ENCODE measurements around the gene FUBP3. TPM values are rescaled to one million over a fixed set of nuclear protein-coding genes. Genes with fewer than 3 reads are reported as not detected.

The FUBP3 gene
- total RNA-seq, 4 donors from 2014 or later = 40.6 to 64.8 (median 46.4) TPM

GRCh38 chr9:130633336-130634190, 54.2 kb downstream of the FUBP3 start:
- no peak overlapping the region for H3K27ac ChIP-seq (replicated peaks in 1 of 4)
- no peaks in the 10 kb centered on the region for H3K27me3 ChIP-seq
- 93% methylated on average over 24 of the region's 25 CpGs for WGBS
- H3K4me3 ChIP-seq = no peak overlapping the region
- H3K4me1 ChIP-seq = peaks cover 0 to 18% (median 0%) of the 10 kb centered on the region in 4 donors
- no peaks in the 10 kb centered on the region for H3K9me3 ChIP-seq
- H3K36me3 ChIP-seq = peaks cover 68 to 94% (median 92%) of the 10 kb centered on the region in 4 donors
- intact Hi-C loops (cut with DNase I) = no loop called here
- no peak for DNase-seq (ENCODE audit: extremely low spot score)
- no peak for TF ChIP-seq EP300 (IDR thresholded peaks at IDR 0.05)
- no peak for TF ChIP-seq POLR2AphosphoS5 (IDR thresholded peaks at IDR 0.05)
- TF ChIP-seq POLR2A (IDR thresholded peaks at IDR 0.05; ENCODE audit: low read depth) = no peak
- TF ChIP-seq CTCF (IDR thresholded peaks at IDR 0.05) = no peak

- Histone ChIP-seq H3K36me3 (peaks cover 68 to 91% (median 90%) of the 10 kb centered on the region in 4 donors), H3K27me3 (no peaks in the 10 kb centered on the region), H3K4me1 (peaks cover 0 to 17% (median 0%) of the 10 kb centered on the region in 4 donors), H3K27ac (replicated peaks in 1 of 4) (no peak overlapping the region), H3K9me3 (no peaks in the 10 kb centered on the region), H3K4me3 (no peak overlapping the region)
- WGBS = 96% methylated on average over 8 of the region's 14 CpGs
- DNase-seq (ENCODE audit: extremely low spot score) = no peak
- intact Hi-C loops (cut with DNase I) = no loop called here
- TF ChIP-seq CTCF (IDR thresholded peaks at IDR 0.05) = no peak
- no peak for TF ChIP-seq EP300 (IDR thresholded peaks at IDR 0.05)
- no peak for TF ChIP-seq POLR2AphosphoS5 (IDR thresholded peaks at IDR 0.05)
- TF ChIP-seq POLR2A (IDR thresholded peaks at IDR 0.05; ENCODE audit: low read depth) = no peak
These were observed 54.9 kb downstream of the FUBP3 start for GRCh38 chr9:130634191-130634768.

GRCh38 chr9:130634801-130635200, 55.4 kb downstream of the FUBP3 start:
- Histone ChIP-seq H3K4me3 (no peak overlapping the region), H3K36me3 (peaks cover 65 to 86% (median 85%) of the 10 kb centered on the region in 4 donors), H3K27ac (replicated peaks in 1 of 4) (no peak overlapping the region), H3K4me1 (peaks cover 0 to 13% (median 0%) of the 10 kb centered on the region in 4 donors), H3K27me3 (no peaks in the 10 kb centered on the region), H3K9me3 (no peaks in the 10 kb centered on the region)
- TF ChIP-seq POLR2A (IDR thresholded peaks at IDR 0.05; ENCODE audit: low read depth) (no peak), CTCF (IDR thresholded peaks at IDR 0.05) (no peak), POLR2AphosphoS5 (IDR thresholded peaks at IDR 0.05) (no peak), EP300 (IDR thresholded peaks at IDR 0.05) (no peak)
- intact Hi-C loops (cut with DNase I) = no loop called here
- WGBS = 82% methylated on average over 8 of the region's 8 CpGs
- DNase-seq (ENCODE audit: extremely low spot score) = no peak

- Histone ChIP-seq H3K27ac (replicated peaks in 1 of 4) (no peak overlapping the region), H3K9me3 (no peaks in the 10 kb centered on the region), H3K27me3 (no peaks in the 10 kb centered on the region), H3K36me3 (peaks cover 61 to 81% (median 80%) of the 10 kb centered on the region in 4 donors), H3K4me1 (peaks cover 0 to 9% (median 0%) of the 10 kb centered on the region in 4 donors), H3K4me3 (no peak overlapping the region)
- intact Hi-C loops (cut with DNase I) = no loop called here
- TF ChIP-seq EP300 (IDR thresholded peaks at IDR 0.05) = no peak
- TF ChIP-seq POLR2A (IDR thresholded peaks at IDR 0.05; ENCODE audit: low read depth) = no peak
- no peak for TF ChIP-seq POLR2AphosphoS5 (IDR thresholded peaks at IDR 0.05)
- no peak for TF ChIP-seq CTCF (IDR thresholded peaks at IDR 0.05)
- WGBS = 96% methylated on average over 6 of the region's 6 CpGs
- no peak for DNase-seq (ENCODE audit: extremely low spot score)
These were observed 55.9 kb downstream of the FUBP3 start for GRCh38 chr9:130635306-130635705.
